ENCODE results near the gene RASIP1. TPM values are rescaled to one million over a fixed set of nuclear protein-coding genes. Genes with fewer than 3 reads are reported as not detected.

RASIP1 gene
- total and polyA plus RNA-seq, 10 donors, result 15.1 to 78.1 (median 40.9) TPM

DNA sequence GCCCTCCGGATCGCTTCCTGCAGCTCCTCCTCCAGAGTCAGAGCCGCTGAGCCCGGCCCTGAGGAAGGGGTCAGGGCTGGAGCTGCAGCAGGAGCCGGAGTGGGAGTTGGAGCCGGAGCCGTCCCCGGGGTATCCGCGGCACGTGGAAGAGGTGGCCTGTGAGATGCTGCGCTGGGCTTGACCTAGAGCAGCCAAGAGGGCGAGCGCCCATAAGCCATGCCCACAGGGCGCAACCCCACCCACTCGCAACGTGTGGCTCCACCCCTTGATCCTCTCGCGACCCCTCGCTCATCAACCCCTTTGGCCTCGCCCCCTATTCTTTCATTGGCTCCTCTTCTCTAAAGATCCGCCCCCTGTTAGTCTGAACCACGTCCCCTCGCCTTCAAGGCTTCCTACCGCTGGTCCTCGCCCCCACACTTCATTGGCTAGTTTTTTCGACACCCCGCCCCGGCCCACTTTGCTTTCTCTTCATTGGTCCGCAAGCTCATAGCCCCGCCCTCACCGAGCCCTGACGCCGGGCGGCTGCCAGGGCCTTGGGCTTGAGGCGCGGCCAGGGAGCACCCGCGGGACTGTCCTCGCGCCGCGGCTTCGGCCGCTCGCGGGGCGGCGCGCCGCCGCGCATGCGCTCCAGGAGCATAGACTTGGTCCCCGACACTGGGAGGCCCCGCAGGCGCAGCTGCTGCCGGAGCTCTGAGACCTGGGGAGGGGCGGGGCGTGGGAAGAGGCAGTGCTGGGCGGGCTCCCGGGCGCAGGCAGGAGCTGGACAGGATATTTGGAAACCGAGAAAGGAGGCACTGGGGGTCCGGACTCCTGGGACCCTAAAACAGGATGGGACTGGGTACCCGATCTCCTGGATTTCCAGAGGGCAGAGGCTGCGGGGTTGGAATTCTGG is 26.3 kb downstream of the RASIP1 start:
- Histone ChIP-seq H3K4me3 (peak overlapping the region; percentile 45 to 78 (median 66)), H3K4me1 (peaks cover 16 to 62% (median 39%) of the 10 kb centered on the region in 6 donors), H3K27me3 (replicated peaks in 1 of 7) (no peaks in the 10 kb centered on the region), H3K36me3 (no peaks in the 10 kb centered on the region), H3K27ac (peak overlapping the region; percentile 55 to 88 (median 86)), H3K9me3 (peaks cover 0 to 5% (median 0%) of the 10 kb centered on the region in 8 donors)
- WGBS, 5 donors, result 0 to 1% (median 1%) methylated on average over 30 to 67 of the region's 67 CpGs
- TF ChIP-seq POLR2A (IDR thresholded peaks at IDR 0.05), result no peak
- TF ChIP-seq POLR2AphosphoS5 (IDR thresholded peaks at IDR 0.05), result peak; percentile 67 to 82 (median 79)
- peak in 3 of 11 experiments; percentile 5 to 39 (median 17) for TF ChIP-seq CTCF (IDR thresholded peaks at IDR 0.05 in 8 of 11, conservative IDR thresholded peaks at IDR 0.05 in 3 of 11)
- DNase-seq, result peak; percentile 97
- intact Hi-C loops (cut with DNase I; ENCODE audit: low total_unique reads), result no loop called here

DNA sequence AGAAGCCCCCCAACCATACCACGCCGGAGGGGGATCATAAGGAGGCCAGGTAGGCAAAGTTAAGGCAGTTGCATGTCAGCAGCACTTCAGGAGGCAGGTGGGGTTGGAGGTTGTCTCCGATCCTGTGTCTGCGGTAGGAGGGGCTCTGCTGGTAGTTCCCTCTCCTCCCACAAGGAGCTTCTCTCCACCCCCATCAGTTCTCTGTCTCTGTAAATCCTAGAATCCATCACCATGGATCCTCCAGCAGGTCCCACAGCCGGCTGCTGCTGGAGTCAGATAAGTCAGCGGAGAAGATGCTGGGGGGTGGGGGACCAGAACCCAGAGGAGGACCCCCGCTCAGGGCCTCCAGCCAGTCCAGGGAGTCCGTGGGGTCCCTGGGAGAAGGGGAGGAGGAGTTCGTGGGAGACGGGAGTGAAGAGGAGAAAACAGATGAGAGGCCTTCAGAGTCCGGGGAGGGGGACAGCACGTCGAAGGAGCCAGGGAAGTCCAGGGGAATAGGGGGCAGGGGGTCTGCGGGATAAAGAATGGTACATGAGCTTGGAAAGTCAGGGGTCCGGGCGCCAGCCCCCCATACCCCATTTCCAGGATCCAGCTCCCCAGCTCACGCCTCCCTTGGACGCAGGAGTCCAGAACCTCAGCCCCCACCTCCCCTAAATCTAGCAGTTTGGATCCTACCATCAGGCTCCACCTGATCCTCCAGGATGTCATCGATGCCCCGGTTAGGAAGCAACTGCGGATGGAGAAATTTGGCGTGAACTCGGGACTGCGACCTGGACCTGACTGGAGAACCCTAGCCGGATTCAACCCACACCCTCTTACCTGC is 27.2 kb downstream of the RASIP1 start:
- peak; percentile 81 for DNase-seq
- H3K36me3 ChIP-seq, result no peaks in the 10 kb centered on the region
- TF ChIP-seq POLR2A (IDR thresholded peaks at IDR 0.05) (no peak), CTCF (IDR thresholded peaks at IDR 0.05 in 8 of 11, conservative IDR thresholded peaks at IDR 0.05 in 3 of 11) (peak in 1 of 11 experiments; percentile 12), POLR2AphosphoS5 (IDR thresholded peaks at IDR 0.05) (no peak)
- H3K9me3 ChIP-seq, result peaks cover 0 to 5% (median 0%) of the 10 kb centered on the region in 8 donors
- H3K27me3 ChIP-seq (replicated peaks in 1 of 7), result no peaks in the 10 kb centered on the region
- H3K4me3 ChIP-seq, result peak overlapping the region; percentile 45 to 78 (median 66)
- H3K4me1 ChIP-seq, result peaks cover 16 to 53% (median 35%) of the 10 kb centered on the region in 6 donors
- peak overlapping the region; percentile 35 to 88 (median 86) for H3K27ac ChIP-seq
- WGBS, 5 donors, result 14 to 22% (median 16%) methylated on average over 16 to 25 of the region's 25 CpGs
- intact Hi-C loops (cut with DNase I; ENCODE audit: low total_unique reads), result no loop called here

- no peak overlapping the region for H3K27ac ChIP-seq
- peaks cover 0 to 5% (median 0%) of the 10 kb centered on the region in 8 donors for H3K9me3 ChIP-seq
- intact Hi-C loops (cut with DNase I; ENCODE audit: low total_unique reads), result no loop called here
- H3K4me1 ChIP-seq, result peaks cover 14 to 33% (median 26%) of the 10 kb centered on the region in 6 donors
- no peaks in the 10 kb centered on the region for H3K27me3 ChIP-seq (replicated peaks in 1 of 7)
- 90 to 92% (median 92%) methylated on average over 4 of the region's 4 CpGs for WGBS, 5 donors
- peaks cover 0 to 9% (median 0%) of the 10 kb centered on the region in 6 donors for H3K36me3 ChIP-seq
- DNase-seq, result no peak
- no peak for TF ChIP-seq POLR2A (IDR thresholded peaks at IDR 0.05)
- no peak for TF ChIP-seq POLR2AphosphoS5 (IDR thresholded peaks at IDR 0.05)
- TF ChIP-seq CTCF (IDR thresholded peaks at IDR 0.05 in 8 of 11, conservative IDR thresholded peaks at IDR 0.05 in 3 of 11), result no peak
- H3K4me3 ChIP-seq, result no peak overlapping the region
Observed at GRCh38 chr19:48711106-48711662, 29.2 kb downstream of the RASIP1 start.

Measured in spleen (tissue), 11 donors.